Raji (cell line): ENCODE data around the gene ZNF136.

Experiments
- POLR2A ChIP-seq: IDR thresholded peaks from 2 replicates; pipeline ENCODE4 v1.6.1; 2011; ENCODE audit warnings: low read depth, low read length, control low read depth; ENCODE audit not compliant: insufficient read depth

ZNF136 gene

DNA sequence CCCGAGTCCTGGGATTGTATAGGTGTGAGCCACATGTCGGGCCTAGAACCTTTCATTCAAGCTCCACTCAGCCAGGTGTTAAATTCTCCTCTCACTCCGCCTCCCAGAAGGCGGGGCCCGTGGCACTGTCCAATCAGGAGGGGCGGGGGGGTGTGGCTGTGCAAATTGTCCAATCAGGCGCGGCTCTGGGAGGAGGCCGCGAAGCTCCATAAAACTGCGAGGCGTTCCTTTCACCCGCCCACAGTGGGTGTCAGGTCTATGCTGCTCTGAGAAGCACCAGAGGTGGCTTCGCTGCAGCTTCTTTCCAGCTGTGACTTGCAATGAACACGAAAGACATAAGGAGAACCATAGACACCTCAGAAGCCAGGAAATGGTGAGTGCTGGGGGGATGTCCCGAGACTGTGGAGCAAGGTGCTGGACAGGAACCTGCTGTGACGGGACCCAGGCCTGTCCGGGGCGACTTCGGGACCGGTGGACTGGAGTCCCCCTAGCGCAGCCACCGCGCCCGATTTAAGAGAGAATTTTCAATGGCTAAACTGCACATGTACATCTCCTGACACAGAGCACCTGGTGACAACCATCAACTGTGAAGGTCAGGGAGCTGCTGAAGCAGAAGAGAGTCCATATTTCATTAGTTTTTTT lies 3.0 kb upstream of the ZNF136 start:
- TF ChIP-seq POLR2A, result no peak

- no peak for TF ChIP-seq POLR2A
Observed at GRCh38 chr19:12162513-12162881, 399 bp upstream of the ZNF136 start.

DNA sequence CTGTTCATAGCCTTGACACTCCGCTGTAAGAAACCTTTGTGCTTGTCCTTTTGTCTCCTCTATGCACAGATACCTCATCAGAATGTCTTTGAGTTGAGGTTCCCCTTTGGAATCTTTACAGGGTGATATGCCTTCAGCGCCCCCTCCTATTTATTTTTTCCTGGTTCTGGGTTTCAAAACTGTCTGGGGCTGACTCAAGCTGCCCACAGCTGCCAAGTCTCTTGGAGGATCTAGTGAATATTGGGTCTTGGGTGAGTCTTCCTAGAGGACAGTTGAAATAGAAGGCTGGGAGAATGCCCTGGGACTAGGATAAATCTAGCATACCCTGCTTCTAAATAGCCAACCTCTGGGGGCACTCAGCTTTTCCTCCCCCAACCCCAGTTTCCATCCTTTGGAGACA lies 930 bp downstream of the ZNF136 start:
- no peak for TF ChIP-seq POLR2A

DNA sequence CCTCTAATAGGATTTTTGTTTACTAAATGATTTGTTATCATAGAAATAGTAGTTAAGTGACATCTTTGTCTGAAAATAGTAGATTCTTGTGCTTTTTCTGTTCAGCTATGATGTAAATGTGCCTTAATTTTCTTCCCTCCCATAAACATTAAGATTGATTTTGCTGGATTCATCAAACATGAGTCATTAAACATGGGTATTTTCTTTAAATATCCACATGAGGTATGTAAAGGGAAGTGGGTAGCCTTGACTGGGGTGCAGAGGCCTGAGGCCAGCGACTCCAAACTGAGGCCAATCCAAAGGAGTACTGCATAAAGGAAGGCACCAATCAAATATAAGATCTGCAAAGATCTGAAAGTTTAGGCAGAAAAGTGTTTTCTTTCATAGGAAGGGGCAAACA lies 3.7 kb downstream of the ZNF136 start:
- TF ChIP-seq POLR2A, result no peak

GRCh38 chr19:12180377-12180776 lies 17.5 kb downstream of the ZNF136 start:
- TF ChIP-seq POLR2A, result no peak

GRCh38 chr19:12187625-12188024 lies 24.7 kb downstream of the ZNF136 start:
- TF ChIP-seq POLR2A, result no peak

- no peak for TF ChIP-seq POLR2A
Observed at GRCh38 chr19:12194827-12195731, 32.2 kb downstream of the ZNF136 start.

DNA sequence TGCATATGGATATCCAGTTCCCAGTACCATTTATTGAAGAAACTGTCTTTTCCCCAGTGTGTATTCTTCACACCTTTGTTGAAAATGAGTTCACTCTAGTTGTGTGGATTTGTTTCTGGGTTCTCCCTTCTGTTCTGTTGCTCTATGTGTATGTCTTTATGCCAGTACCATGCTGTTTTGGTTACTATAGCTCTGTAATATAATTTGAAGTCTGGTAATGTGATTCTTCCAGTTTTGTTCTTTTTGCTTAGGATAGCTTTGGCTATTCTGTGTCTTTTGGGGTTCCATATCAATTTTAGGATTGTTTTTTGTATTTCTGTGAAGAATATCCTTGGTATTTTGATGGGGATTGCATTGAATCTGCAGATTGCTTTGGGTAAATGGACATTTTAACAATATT lies 35.2 kb downstream of the ZNF136 start:
- TF ChIP-seq POLR2A, result no peak

- no peak for TF ChIP-seq POLR2A
Observed at GRCh38 chr19:12199757-12200419, 37.0 kb downstream of the ZNF136 start.

DNA sequence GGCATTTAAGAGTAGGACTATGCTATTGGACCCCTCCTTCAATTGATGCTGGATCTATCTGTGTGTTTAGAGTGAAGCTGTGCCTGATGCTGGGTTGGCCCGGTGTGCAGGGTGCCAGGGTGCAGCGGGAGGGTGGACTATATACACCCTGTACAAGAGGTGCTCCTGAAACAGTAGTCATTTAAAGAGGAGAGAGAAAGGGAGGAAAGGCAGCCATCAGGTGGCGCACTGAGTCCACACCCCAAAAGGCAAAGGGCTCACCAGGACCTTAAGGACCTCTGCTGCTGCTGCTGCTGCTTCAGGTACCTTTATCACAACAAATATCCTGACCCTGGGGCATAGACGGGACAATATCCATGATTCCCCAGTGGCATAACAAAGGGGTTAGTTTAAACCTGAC lies 39.4 kb downstream of the ZNF136 start:
- TF ChIP-seq POLR2A, result no peak

DNA sequence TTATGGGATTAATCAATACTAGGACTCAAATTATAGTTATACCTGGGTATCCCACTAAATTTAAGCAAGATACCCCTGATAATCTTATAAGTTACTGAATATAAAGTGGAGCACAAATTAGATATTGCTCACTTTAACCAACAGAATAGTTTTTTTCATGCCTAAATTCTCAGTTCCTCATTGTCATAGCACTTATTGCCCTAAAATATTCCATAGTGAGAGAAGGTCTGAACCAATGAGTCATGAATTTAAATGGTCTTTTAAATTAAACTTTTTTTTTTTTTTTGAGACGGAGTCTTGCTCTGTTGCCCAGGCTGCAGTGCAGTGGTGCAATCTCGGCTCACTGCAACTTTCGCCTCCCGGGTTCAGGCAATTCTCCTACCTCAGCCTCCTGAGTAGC lies 42.4 kb downstream of the ZNF136 start:
- TF ChIP-seq POLR2A, result no peak

DNA sequence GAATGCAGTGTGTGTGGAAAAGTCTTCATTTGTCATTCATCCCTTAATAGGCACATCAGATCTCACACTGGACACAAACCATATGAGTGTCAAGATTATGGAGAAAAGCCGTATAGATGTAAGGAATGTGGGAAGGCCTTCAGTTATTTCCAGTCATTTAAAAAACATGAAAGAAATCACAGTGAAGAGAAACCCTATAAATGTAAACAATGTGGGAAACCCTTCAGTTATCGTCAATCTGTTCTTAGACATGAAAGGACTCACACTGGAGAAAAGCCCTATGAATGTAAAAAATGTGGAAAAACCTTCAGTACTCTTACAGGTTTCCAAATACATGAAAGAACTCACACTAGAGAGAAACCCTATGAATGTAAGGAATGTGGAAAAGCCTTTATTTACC lies 45.3 kb downstream of the ZNF136 start:
- TF ChIP-seq POLR2A, result no peak

- TF ChIP-seq POLR2A, result no peak
Observed at GRCh38 chr19:12217332-12217731, 54.4 kb downstream of the ZNF136 start.

DNA sequence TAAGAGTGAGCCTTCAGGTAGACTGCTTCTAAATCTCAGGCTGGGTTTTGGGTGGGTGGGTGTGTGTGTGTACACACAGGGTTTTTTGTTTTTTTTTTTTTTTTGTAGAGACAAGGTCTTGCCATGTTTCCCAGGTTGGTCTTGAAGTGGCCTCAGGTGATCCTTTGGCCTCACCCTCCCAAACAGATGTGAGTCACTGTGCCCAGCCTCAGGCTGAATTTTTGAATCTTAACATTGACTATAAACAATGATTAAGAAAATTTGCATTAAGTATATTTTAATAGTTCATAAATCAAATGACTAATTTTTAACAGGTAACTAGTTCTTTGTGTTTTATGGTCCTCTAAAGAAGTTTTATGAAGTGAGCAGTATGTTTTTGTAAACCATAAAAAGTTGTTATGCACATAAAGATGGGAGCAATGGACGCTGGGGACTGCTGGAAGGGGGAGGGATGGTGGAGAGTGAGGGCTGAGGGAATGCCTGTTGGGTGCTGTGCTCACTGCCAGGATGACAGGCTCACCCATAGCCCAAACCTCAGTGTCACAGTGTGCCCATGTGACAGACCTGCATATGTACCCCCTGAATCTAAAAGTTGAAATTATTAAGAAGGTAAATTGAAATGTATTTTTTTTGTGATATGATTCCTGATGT lies 60.2 kb downstream of the ZNF136 start:
- no peak for TF ChIP-seq POLR2A

DNA sequence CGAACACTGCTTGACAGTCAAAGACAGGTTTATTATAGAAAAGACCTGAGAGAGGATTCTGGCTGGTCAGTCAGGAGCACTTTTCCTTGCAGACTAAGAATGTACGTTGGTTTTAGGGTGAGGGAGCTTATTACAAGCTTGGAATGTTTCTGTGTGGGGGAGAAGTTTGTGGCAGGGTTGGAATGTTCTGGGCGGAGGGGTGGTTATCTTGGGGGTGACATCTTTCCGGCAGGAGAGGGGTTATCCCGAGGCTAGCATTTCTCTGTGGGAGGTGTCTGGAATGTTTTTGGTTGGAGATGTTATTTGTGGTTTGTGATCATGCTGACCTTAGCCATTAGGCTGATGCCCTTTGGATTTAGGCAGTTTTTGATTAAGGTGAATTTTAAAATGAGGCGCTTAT lies 61.8 kb downstream of the ZNF136 start:
- TF ChIP-seq POLR2A, result no peak
